GM23338 (cell line): ENCODE results near the gene FRAS1. TPM values are rescaled to one million over a fixed set of nuclear protein-coding genes. Genes with fewer than 3 reads are reported as not detected.
A peak's percentile ranks its signal among the peaks of the same experiment; 100 is the strongest.

Source experiments
- ATAC-seq: fragments of 200-7000 bp; cut with Tn5 transposase; 3 replicates; pipeline ENCODE4 v1.9.1; 2020
- DNase-seq: peaks from one replicate; pipeline ENCODE4 v3.0.0-alpha.2; 2015; ENCODE audit warnings: low spot score
- H2AFZ ChIP-seq: fragments of 200-600 bp; sonication (generic); 2 replicates; pipeline ENCODE4 v1.8.0; 2016; ENCODE audit warnings: antibody characterized with exemption, mild to moderate bottlenecking, moderate library complexity
- H3F3A ChIP-seq: fragments of 200-600 bp; sonication (generic); replicated peaks from 2 replicates; pipeline ENCODE4 v1.8.0; 2017; ENCODE audit warnings: antibody characterized with exemption, mixed run types, low read depth
- H3K27ac ChIP-seq: fragments of 200-600 bp; sonication (generic); 2 replicates; pipeline ENCODE4 v1.6.1; 2016; ENCODE audit warnings: low read depth
- H3K27me3 ChIP-seq: fragments of 200-600 bp; sonication (generic); 2 replicates; pipeline ENCODE4 v1.8.0; 2016; ENCODE audit warnings: mild to moderate bottlenecking, mixed run types, moderate library complexity; ENCODE audit not compliant: insufficient read depth
- H3K36me3 ChIP-seq: fragments of 200-600 bp; sonication (generic); 2 replicates; pipeline ENCODE4 v1.8.0; 2016; ENCODE audit warnings: mild to moderate bottlenecking; ENCODE audit not compliant: insufficient read depth
- H3K4me1 ChIP-seq: fragments of 200-600 bp; sonication (generic); 2 replicates; pipeline ENCODE4 v1.8.0; 2016; ENCODE audit warnings: mild to moderate bottlenecking, moderate library complexity; ENCODE audit not compliant: insufficient read depth
- H3K4me2 ChIP-seq: fragments of 200-600 bp; sonication (generic); 2 replicates; pipeline ENCODE4 v1.7.1; 2017; ENCODE audit warnings: mixed run types
- H3K4me3 ChIP-seq: fragments of 200-600 bp; sonication (generic); 2 replicates; pipeline ENCODE4 v1.6.1; 2016; ENCODE audit warnings: mixed run types
- H3K79me2 ChIP-seq: fragments of 200-600 bp; sonication (generic); replicated peaks from 2 replicates; pipeline ENCODE4 v1.8.0; 2017; ENCODE audit warnings: mild to moderate bottlenecking; ENCODE audit not compliant: insufficient read depth
- H3K9me2 ChIP-seq: fragments of 200-600 bp; sonication (generic); 2 replicates; pipeline ENCODE4 v1.8.0; 2017; ENCODE audit not compliant: insufficient read depth
- H4K20me1 ChIP-seq: fragments of 200-600 bp; sonication (generic); replicated peaks from 2 replicates; pipeline ENCODE4 v1.8.0; 2017; ENCODE audit warnings: mild to moderate bottlenecking; ENCODE audit not compliant: insufficient read depth
- H3K27ac Mint-ChIP-seq: 2 replicates; pipeline ENCODE4 v1.8.0; 2020; ENCODE audit warnings: inconsistent platforms, mild to moderate bottlenecking, moderate library complexity, mixed read lengths
- H3K27me3 Mint-ChIP-seq: 3 replicates; pipeline ENCODE4 v1.8.0; 2022; ENCODE audit warnings: low read depth, mild to moderate bottlenecking, moderate library complexity, mixed read lengths, inconsistent platforms; ENCODE audit not compliant: insufficient read depth, poor library complexity
- H3K36me3 Mint-ChIP-seq: 3 replicates; pipeline ENCODE4 v1.8.0; 2021; ENCODE audit warnings: low read depth, mild to moderate bottlenecking, inconsistent platforms, moderate library complexity, mixed read lengths
- H3K4me1 Mint-ChIP-seq: 3 replicates; pipeline ENCODE4 v1.8.0; 2020; ENCODE audit warnings: mild to moderate bottlenecking, inconsistent platforms, mixed read lengths
- H3K4me3 Mint-ChIP-seq: 3 replicates; pipeline ENCODE4 v1.8.0; 2021; ENCODE audit warnings: moderate library complexity, mild to moderate bottlenecking, inconsistent platforms, mixed read lengths
- H3K9me3 Mint-ChIP-seq: 3 replicates; pipeline ENCODE4 v1.8.0; 2020; ENCODE audit warnings: moderate library complexity, mild to moderate bottlenecking, inconsistent platforms, mixed read lengths
- CREB1 ChIP-seq: fragments of 250-450 bp; sonication (Bioruptor Pico); IDR thresholded peaks from 2 replicates; pipeline ENCODE4 v1.5.0; 2020; ENCODE audit warnings: low read depth, mild to moderate bottlenecking, moderate library complexity
- CTCF ChIP-seq, 2 experiments: fragments of 200-600 bp in 1 of 2; sonication (generic) in 1 of 2; conservative IDR thresholded peaks; 2 replicates each; pipeline versions ENCODE4 v1.5.1 to v1.6.1; 2016 to 2017; ENCODE audit warnings: antibody characterized with exemption in 2 of 2, low read depth in 2 of 2, mild to moderate bottlenecking in 2 of 2, moderate library complexity in 1 of 2
- ETS1 ChIP-seq: IDR thresholded peaks from 2 replicates; pipeline ENCODE4 v1.6.1; 2016; ENCODE audit warnings: antibody characterized with exemption
- EZH2phosphoT487 ChIP-seq: fragments of 200-600 bp; sonication (generic); IDR thresholded peaks from one replicate; pipeline ENCODE4 v1.8.1; 2018; ENCODE audit warnings: antibody characterized with exemption; ENCODE audit not compliant: unreplicated experiment
- NANOG ChIP-seq: IDR thresholded peaks from 2 replicates; pipeline ENCODE4 v1.6.1; 2016; ENCODE audit warnings: antibody characterized with exemption, borderline replicate concordance
- STAT1 ChIP-seq: IDR thresholded peaks from one replicate; pipeline ENCODE4 v1.6.1; 2016; ENCODE audit warnings: antibody characterized with exemption; ENCODE audit not compliant: unreplicated experiment
- ZNF114 ChIP-seq: fragments of 250-450 bp; sonication (Bioruptor Pico); IDR thresholded peaks from 2 replicates; pipeline ENCODE4 v1.5.0; 2020; ENCODE audit warnings: mild to moderate bottlenecking, moderate library complexity
- ZNF462 ChIP-seq: fragments of 250-450 bp; sonication (Bioruptor Pico); IDR thresholded peaks from 2 replicates; pipeline ENCODE4 v1.5.0; 2020; ENCODE audit warnings: mild to moderate bottlenecking, moderate library complexity
- polyA plus RNA-seq: library from polyadenylated mRNA; unstranded; fragments of >200 nt; fragmentation: Nextera tagmentation; extraction: Ambion mirVana; gene quantifications from 2 replicates; pipeline ENCODE4 v1.2.1, GENCODE V29; 2016
- total RNA-seq: library from RNA; depleted of rRNA; stranded (reverse); fragments of >200 nt; shearing (Covaris generic); gene quantifications from 2 replicates; pipeline ENCODE4 v1.2.3, GENCODE V29; 2014

FRAS1 gene
- total and polyA plus RNA-seq, 2 experiments from 2014 or later: 12.4 to 108 TPM

GRCh38 chr4:78311306-78311705, 254.2 kb downstream of the FRAS1 start:
- H4K20me1 ChIP-seq: no peaks in the 10 kb centered on the region
- no peaks in the 10 kb centered on the region; the same call in 1 of the 2 replicates for H3K79me2 ChIP-seq
- H3K27me3 Mint-ChIP-seq: peaks cover 15% of the 10 kb centered on the region
- ATAC-seq (peak; percentile 97), DNase-seq (peak; percentile 75)
- peaks cover 68% of the 10 kb centered on the region for H3K4me1 Mint-ChIP-seq
- no peak overlapping the region; the same call in 2 of the 3 replicates for H3K4me3 Mint-ChIP-seq
- peak overlapping the region; percentile 2; the same call in 1 of the 2 replicates for H3K27ac Mint-ChIP-seq
- H3K36me3 Mint-ChIP-seq: peaks cover 49% of the 10 kb centered on the region
- H3F3A ChIP-seq: no peaks in the 10 kb centered on the region; the same call in 1 of the 2 replicates
- no peak overlapping the region for H3K4me3 ChIP-seq
- no peak overlapping the region for H3K27ac ChIP-seq
- H3K4me2 ChIP-seq: no peak overlapping the region
- no peaks in the 10 kb centered on the region for H3K9me2 ChIP-seq
- H3K4me1 ChIP-seq: peaks cover 31% of the 10 kb centered on the region
- no peak overlapping the region for H2AFZ ChIP-seq
- peaks cover 20% of the 10 kb centered on the region for H3K36me3 ChIP-seq
- TF ChIP-seq ETS1: no peak
- no peak for TF ChIP-seq ZNF114 (CRISPR knock-in tag)
- peak; percentile 47 to 49 for TF ChIP-seq CTCF (conservative IDR thresholded peaks at IDR 0.05; ENCODE audit: low read depth in 2 of 2)
- 0 out of 2 replicates have a peak, but pooled peaks have one; percentile 33 for TF ChIP-seq CREB1 (CRISPR knock-in tag)
- peaks cover 3% of the 10 kb centered on the region; the same call in 1 of the 3 replicates for H3K9me3 Mint-ChIP-seq
- H3K27me3 ChIP-seq: no peaks in the 10 kb centered on the region

- Histone ChIP-seq H3K4me2 (peak overlapping the region; percentile 15; the same call in 1 of the 2 replicates), H3K9me2 (no peaks in the 10 kb centered on the region), H3K36me3 (peaks cover 17% of the 10 kb centered on the region), H3K27ac (peak overlapping the region; percentile 21; the same call in 1 of the 2 replicates), H2AFZ (no peak overlapping the region), H3K4me3 (no peak overlapping the region), H3K27me3 (no peaks in the 10 kb centered on the region), H3F3A (no peaks in the 10 kb centered on the region; the same call in 1 of the 2 replicates), H3K4me1 (peaks cover 19% of the 10 kb centered on the region), H3K79me2 (no peaks in the 10 kb centered on the region; the same call in 1 of the 2 replicates), H4K20me1 (no peaks in the 10 kb centered on the region)
- H3K9me3 Mint-ChIP-seq: no peaks in the 10 kb centered on the region
- ATAC-seq (no peak), DNase-seq (no peak)
- H3K36me3 Mint-ChIP-seq: peaks cover 44% of the 10 kb centered on the region
- H3K4me3 Mint-ChIP-seq: no peak overlapping the region
- peaks cover 53% of the 10 kb centered on the region for H3K4me1 Mint-ChIP-seq
- peaks cover 9% of the 10 kb centered on the region for H3K27me3 Mint-ChIP-seq
- H3K27ac Mint-ChIP-seq: peak overlapping the region; percentile 22
- no peak for TF ChIP-seq STAT1
- TF ChIP-seq EZH2phosphoT487: no peak
- TF ChIP-seq CTCF (conservative IDR thresholded peaks at IDR 0.05; ENCODE audit: low read depth in 2 of 2): no peak
- TF ChIP-seq ZNF462: no peak
- no peak for TF ChIP-seq NANOG
Observed at GRCh38 chr4:78312989-78313753, 256.0 kb downstream of the FRAS1 start.
